Retinal pigment epithelial cell (primary cell): ENCODE measurements around the gene GLUD1.
"Not testable (repeated sequence)": the region's sequence is repeated elsewhere in the genome, so short reads cannot be mapped to it uniquely, and the experiment has no call there.

Experiments used
- DNase-seq: peaks from one replicate; pipeline ENCODE4 v3.0.0-alpha.2; 2010; ENCODE audit warnings: low read depth
- H3K4me3 ChIP-seq: 2 replicates; pipeline ENCODE4 v1.5.1; 2011; ENCODE audit warnings: mild to moderate bottlenecking, low read length, control low read depth, moderate library complexity
- CTCF ChIP-seq: conservative IDR thresholded peaks from 2 replicates; pipeline ENCODE4 v1.5.1; 2011; ENCODE audit warnings: low read depth, low read length, control low read depth, inconsistent platforms

Gene GLUD1

GRCh38 chr10:87036623-87037022 lies 58.0 kb downstream of the GLUD1 start:
- no peak for DNase-seq
- H3K4me3 ChIP-seq, result no peak overlapping the region
- no peak for TF ChIP-seq CTCF

- DNase-seq, result no peak
- H3K4me3 ChIP-seq, result no peak overlapping the region
- TF ChIP-seq CTCF, result no peak
Observed at GRCh38 chr10:87030912-87031635, 63.6 kb downstream of the GLUD1 start.

GRCh38 chr10:87030419-87030818 lies 64.2 kb downstream of the GLUD1 start:
- not testable (repeated sequence) for H3K4me3 ChIP-seq, DNase-seq

- H3K4me3 ChIP-seq, DNase-seq: not testable (repeated sequence)
Observed at GRCh38 chr10:87026747-87027508, 67.7 kb downstream of the GLUD1 start.

GRCh38 chr10:87025285-87025958 lies 69.2 kb downstream of the GLUD1 start:
- DNase-seq, result peak; percentile 10
- not testable (repeated sequence) for H3K4me3 ChIP-seq

GRCh38 chr10:87020056-87020455 lies 74.6 kb downstream of the GLUD1 start, which contains the start of gene FAM25A:
FAM25A (plus strand) TSS chr10:87020294; CDS start chr10:87020325, 31 bp downstream.
- not testable (repeated sequence) for H3K4me3 ChIP-seq, DNase-seq

- H3K4me3 ChIP-seq, DNase-seq: not testable (repeated sequence)
Observed at GRCh38 chr10:87019504-87019903, 75.1 kb downstream of the GLUD1 start.

GRCh38 chr10:87019066-87019465 lies 75.6 kb downstream of the GLUD1 start:
- DNase-seq, result not testable (repeated sequence)

GRCh38 chr10:87018127-87018526 lies 76.5 kb downstream of the GLUD1 start:
- DNase-seq, H3K4me3 ChIP-seq: not testable (repeated sequence)

More at GRCh38 chr10:87019066-87019465, 75.6 kb downstream of the GLUD1 start:
- H3K4me3 ChIP-seq, result not testable (repeated sequence)

GRCh38 chr10:87014986-87015716 lies 79.5 kb downstream of the GLUD1 start:
- not testable (repeated sequence) for H3K4me3 ChIP-seq, DNase-seq

GRCh38 chr10:87013528-87013927 lies 81.1 kb downstream of the GLUD1 start:
- DNase-seq, H3K4me3 ChIP-seq: not testable (repeated sequence)

GRCh38 chr10:87009134-87009696 lies 85.4 kb downstream of the GLUD1 start:
- H3K4me3 ChIP-seq, result not testable (repeated sequence)

GRCh38 chr10:87008303-87008702 lies 86.3 kb downstream of the GLUD1 start:
- not testable (repeated sequence) for H3K4me3 ChIP-seq, DNase-seq

More at GRCh38 chr10:87009134-87009696, 85.4 kb downstream of the GLUD1 start:
- not testable (repeated sequence) for DNase-seq

GRCh38 chr10:87007674-87008073 lies 87.0 kb downstream of the GLUD1 start:
- not testable (repeated sequence) for H3K4me3 ChIP-seq, DNase-seq

- not testable (repeated sequence) for DNase-seq, H3K4me3 ChIP-seq
Observed at GRCh38 chr10:87007124-87007523, 87.5 kb downstream of the GLUD1 start.
